Transverse colon (tissue), 4 donors: ENCODE data around the gene CPA1. TPM values are rescaled to one million over a fixed set of nuclear protein-coding genes. Genes with fewer than 3 reads are reported as not detected.

Experiments used
- DNase-seq: peaks from one replicate; pipeline ENCODE4 v3.0.0-alpha.2; 2019
- H3K27ac ChIP-seq, 4 donors: fragments of 200-600 bp; sonication (generic); 2 replicates each; pipeline ENCODE4 v1.5.1; 2016 to 2018; ENCODE audit warnings: inconsistent platforms in 4 of 4
- H3K27me3 ChIP-seq: fragments of 200-600 bp; sonication (generic); 2 replicates; pipeline ENCODE4 v1.5.1; 2017; ENCODE audit warnings: inconsistent platforms
- H3K36me3 ChIP-seq, 4 donors: fragments of 200-600 bp; sonication (generic); 2 replicates each; pipeline ENCODE4 v1.5.1; 2017 to 2019; ENCODE audit warnings: inconsistent platforms in 4 of 4
- H3K4me1 ChIP-seq, 4 donors: fragments of 200-600 bp; sonication (generic); 2 replicates each; pipeline ENCODE4 v1.5.1; 2017 to 2020; ENCODE audit warnings: inconsistent platforms in 4 of 4
- H3K4me3 ChIP-seq, 4 donors: fragments of 200-600 bp; sonication (generic); 1 replicate in 1 of 4; 2 replicates in 3 of 4; pipeline versions ENCODE4 v1.5.1 to v1.6.1; 2017 to 2019; ENCODE audit warnings: inconsistent platforms in 4 of 4
- H3K9me3 ChIP-seq, 2 donors: fragments of 200-600 bp; sonication (generic); 2 replicates each; pipeline ENCODE4 v1.5.1; 2017 to 2019; ENCODE audit warnings: inconsistent platforms in 2 of 2
- CTCF ChIP-seq, 5 experiments: fragments of 200-600 bp in 3 of 5; fragments of 450-650 bp in 2 of 5; sonication (generic) in 3 of 5; IDR thresholded peaks; 1 replicate in 2 of 5; 2 replicates in 3 of 5; pipeline ENCODE4 v1.5.1; 2016 to 2017; ENCODE audit warnings: antibody characterized with exemption in 5 of 5, inconsistent platforms in 3 of 5, mild to moderate bottlenecking in 2 of 5, moderate library complexity in 1 of 5
- EP300 ChIP-seq: sonication (generic); formaldehyde crosslinking; IDR thresholded peaks from one replicate; pipeline ENCODE4 v1.6.1; 2017; ENCODE audit warnings: antibody characterized with exemption, low read depth
- POLR2A ChIP-seq: fragments of 450-650 bp; IDR thresholded peaks from one replicate; pipeline ENCODE4 v1.6.1; 2016; ENCODE audit warnings: antibody characterized with exemption, mild to moderate bottlenecking, moderate library complexity
- POLR2AphosphoS5 ChIP-seq, 3 donors: sonication (generic); formaldehyde crosslinking; IDR thresholded peaks; one replicate each; pipeline ENCODE4 v1.6.1; 2016; ENCODE audit warnings: antibody characterized with exemption in 3 of 3
- WGBS, 2 donors: methylation state at CpG; one replicate each; pipeline ENCODE4 v1.1.5; 2018; ENCODE audit warnings: low coverage in 1 of 2; 5-methylcytosine and 5-hydroxymethylcytosine counted together
- in situ Hi-C, 4 donors: fragments of 200-750 bp; cut with MboI; loops; one replicate each; pipeline versions ENCODE4 v1.15.0 to v1.15.1; 2017; ENCODE audit warnings: low sequenced_read_pairs in 3 of 4, low pct_ligation_motif_present in 1 of 4, low pct_unique_long_range_greater_than_20kb in 1 of 4
- intact Hi-C: fragments of 100-400 bp; cut with DNase I; formaldehyde crosslinking; loops from one replicate; pipeline ENCODE4 v1.15.1; 2023; ENCODE audit warnings: low total_unique reads
- total RNA-seq, 4 donors: library from RNA; depleted of rRNA; stranded (reverse); fragments of >200 nt; gene quantifications; one replicate each; pipeline ENCODE4 v1.1.0, GENCODE V29; 2016

CPA1 gene
- total RNA-seq, 4 donors from 2014 or later, result not detected

GRCh38 chr7:130344271-130344866, 35.9 kb upstream of the CPA1 start, which contains the start of gene CPA5:
TSS of gene CPA5 (plus strand) at chr7:130344816. CDS start at chr7:130346486, 1,670 bp downstream.
- TF ChIP-seq EP300 (no peak), POLR2AphosphoS5 (IDR thresholded peaks at IDR 0.05) (no peak), POLR2A (no peak), CTCF (IDR thresholded peaks at IDR 0.05) (no peak)
- Histone ChIP-seq H3K4me3 (no peak within 1 kb of the TSS), H3K9me3 (no peaks in the 10 kb centered on the region), H3K27me3 (no peaks in the 10 kb centered on the region), H3K36me3 (no peaks in the 10 kb centered on the region), H3K4me1 (no peaks in the 10 kb centered on the region), H3K27ac (no peak within 1 kb of the TSS)
- intact Hi-C loops (no loop called here), in situ Hi-C loops (no loop called here)
- DNase-seq, result no peak
- 92% methylated on average over 5 of the region's 5 CpGs for WGBS, 2 donors

- DNase-seq, result no peak
- no peak for TF ChIP-seq CTCF (IDR thresholded peaks at IDR 0.05)
- TF ChIP-seq POLR2A, result no peak
- TF ChIP-seq EP300, result no peak
- no peak for TF ChIP-seq POLR2AphosphoS5 (IDR thresholded peaks at IDR 0.05)
- intact Hi-C loops (no loop called here), in situ Hi-C loops (no loop called here)
- no peak overlapping the region for H3K27ac ChIP-seq
- H3K27me3 ChIP-seq, result no peaks in the 10 kb centered on the region
- WGBS, 2 donors, result 76 to 92% methylated on average over 5 to 8 of the region's 8 CpGs
- H3K4me3 ChIP-seq, result no peak overlapping the region
- H3K36me3 ChIP-seq, result no peaks in the 10 kb centered on the region
- no peaks in the 10 kb centered on the region for H3K9me3 ChIP-seq
- no peaks in the 10 kb centered on the region for H3K4me1 ChIP-seq
Observed at GRCh38 chr7:130345136-130345535, 35.2 kb upstream of the CPA1 start.

GRCh38 chr7:130345725-130346124, 34.6 kb upstream of the CPA1 start:
- no peaks in the 10 kb centered on the region for H3K36me3 ChIP-seq
- H3K4me3 ChIP-seq, result no peak overlapping the region
- 82 to 85% methylated on average over 4 of the region's 5 CpGs for WGBS, 2 donors
- no peaks in the 10 kb centered on the region for H3K27me3 ChIP-seq
- in situ Hi-C loops, result no loop called here
- TF ChIP-seq POLR2A (no peak), CTCF (IDR thresholded peaks at IDR 0.05) (no peak), POLR2AphosphoS5 (IDR thresholded peaks at IDR 0.05) (no peak), EP300 (no peak)
- no peaks in the 10 kb centered on the region for H3K9me3 ChIP-seq
- no peak overlapping the region for H3K27ac ChIP-seq
- intact Hi-C loops, result no loop called here
- peaks cover 0 to 2% (median 0%) of the 10 kb centered on the region in 4 donors for H3K4me1 ChIP-seq
- DNase-seq, result no peak

- DNase-seq, result no peak
- intact Hi-C loops (no loop called here), in situ Hi-C loops (no loop called here)
- no peak overlapping the region for H3K4me3 ChIP-seq
- H3K9me3 ChIP-seq, result no peaks in the 10 kb centered on the region
- H3K27me3 ChIP-seq, result no peaks in the 10 kb centered on the region
- 91% methylated on average over 10 of the region's 10 CpGs; no CpG with 5 or more reads in 1 of the 2 donors for WGBS, 2 donors
- TF ChIP-seq EP300 (no peak), POLR2AphosphoS5 (IDR thresholded peaks at IDR 0.05) (no peak), POLR2A (no peak), CTCF (IDR thresholded peaks at IDR 0.05) (no peak)
- no peak overlapping the region for H3K27ac ChIP-seq
- peaks cover 0 to 8% (median 0%) of the 10 kb centered on the region in 4 donors for H3K4me1 ChIP-seq
- H3K36me3 ChIP-seq, result no peaks in the 10 kb centered on the region
Observed at GRCh38 chr7:130346177-130346905, 34.0 kb upstream of the CPA1 start.
